WI38 (cell line): ENCODE results near the gene WNT8B.

ENCODE experiments used
- H3K4me3 ChIP-seq: 2 replicates; pipeline ENCODE4 v1.5.1; 2011; ENCODE audit warnings: low read depth, mild to moderate bottlenecking, control low read depth, low read length
- CTCF ChIP-seq: IDR thresholded peaks from 2 replicates; pipeline ENCODE4 v1.5.1; 2012; ENCODE audit warnings: low read depth, mild to moderate bottlenecking, control low read depth, low read length

WNT8B gene

GRCh38 chr10:100507357-100507732 is 44.5 kb downstream of the WNT8B start:
- TF ChIP-seq CTCF: no peak
- no peak overlapping the region for H3K4me3 ChIP-seq

- no peak for TF ChIP-seq CTCF
- H3K4me3 ChIP-seq: no peak overlapping the region
Observed at GRCh38 chr10:100508266-100508665, 45.5 kb downstream of the WNT8B start.

GRCh38 chr10:100508691-100509150 is 45.9 kb downstream of the WNT8B start:
- TF ChIP-seq CTCF: peak; percentile 51; the same call in 1 of the 2 replicates
- no peak overlapping the region for H3K4me3 ChIP-seq

GRCh38 chr10:100509241-100509840 is 46.5 kb downstream of the WNT8B start:
- TF ChIP-seq CTCF: no peak

GRCh38 chr10:100510533-100511308 is 47.9 kb downstream of the WNT8B start:
- TF ChIP-seq CTCF: no peak
- H3K4me3 ChIP-seq: no peak overlapping the region

More at GRCh38 chr10:100509241-100509840, 46.5 kb downstream of the WNT8B start:
- no peak overlapping the region for H3K4me3 ChIP-seq

GRCh38 chr10:100515612-100516011 is 52.8 kb downstream of the WNT8B start:
- TF ChIP-seq CTCF: no peak

GRCh38 chr10:100516847-100517246 is 54.0 kb downstream of the WNT8B start:
- H3K4me3 ChIP-seq: no peak overlapping the region
- TF ChIP-seq CTCF: no peak

More at GRCh38 chr10:100515612-100516011, 52.8 kb downstream of the WNT8B start:
- no peak overlapping the region for H3K4me3 ChIP-seq
